ENCODE measurements around the gene SEZ6L2. TPM values are rescaled to one million over a fixed set of nuclear protein-coding genes. Genes with fewer than 3 reads are reported as not detected.

The SEZ6L2 gene
- total RNA-seq, 1 experiment from 2014 or later, result 4.9 TPM

GRCh38 chr16:29825145-29826044, 74.0 kb downstream of the SEZ6L2 start:
- peak; percentile 94 for DNase-seq (ENCODE audit: low read depth)

- DNase-seq (ENCODE audit: low read depth), result peak; percentile 88
Observed at GRCh38 chr16:29824589-29825144, 74.7 kb downstream of the SEZ6L2 start.

GRCh38 chr16:29821643-29822115, 77.7 kb downstream of the SEZ6L2 start:
- peak; percentile 91 for DNase-seq (ENCODE audit: low read depth)

Other genes starting within 250 kb of the SEZ6L2 start
- 0.20 TPM in 1 of 2 replicates, not detected in the other for gene SPN, start 236.3 kb downstream of the SEZ6L2 start, total RNA-seq (2014; rRNA removed; shearing (Covaris generic))
- gene QPRT, start 220.4 kb downstream of the SEZ6L2 start, total RNA-seq (2014; rRNA removed; shearing (Covaris generic)), result 18.4 and 23.7 TPM in 2 replicates
- 0.10 TPM in 1 of 2 replicates, not detected in the other for gene C16orf54, start 153.6 kb downstream of the SEZ6L2 start, total RNA-seq (2014; rRNA removed; shearing (Covaris generic))
- not detected in 2 replicates for gene ZG16, start 121.3 kb downstream of the SEZ6L2 start, total RNA-seq (2014; rRNA removed; shearing (Covaris generic))
- 120 and 128 TPM in 2 replicates for gene KIF22, start 108.8 kb downstream of the SEZ6L2 start, total RNA-seq (2014; rRNA removed; shearing (Covaris generic))
- 114 and 181 TPM in 2 replicates for gene MAZ, start 93.0 kb downstream of the SEZ6L2 start, total RNA-seq (2014; rRNA removed; shearing (Covaris generic))
- 1.7 and 2.5 TPM in 2 replicates for gene PRRT2, start 87.4 kb downstream of the SEZ6L2 start, total RNA-seq (2014; rRNA removed; shearing (Covaris generic))
- gene PAGR1, start 83.4 kb downstream of the SEZ6L2 start, total RNA-seq (2014; rRNA removed; shearing (Covaris generic)), result 20.5 and 22.8 TPM in 2 replicates
- gene MVP, start 79.1 kb downstream of the SEZ6L2 start, total RNA-seq (2014; rRNA removed; shearing (Covaris generic)), result 140 and 141 TPM in 2 replicates
- 83.4 and 90.4 TPM in 2 replicates for gene CDIPT, start 36.3 kb downstream of the SEZ6L2 start, total RNA-seq (2014; rRNA removed; shearing (Covaris generic))
- 2.6 and 4.8 TPM in 2 replicates for gene ASPHD1, start 938 bp upstream of the SEZ6L2 start, total RNA-seq (2014; rRNA removed; shearing (Covaris generic))
- gene KCTD13, start 26.7 kb upstream of the SEZ6L2 start, total RNA-seq (2014; rRNA removed; shearing (Covaris generic)), result 3.5 and 5.3 TPM in 2 replicates
- 84.8 and 110 TPM in 2 replicates for gene TMEM219, start 62.5 kb upstream of the SEZ6L2 start, total RNA-seq (2014; rRNA removed; shearing (Covaris generic))
- 15.3 and 26.5 TPM in 2 replicates for gene TAOK2, start 74.3 kb upstream of the SEZ6L2 start, total RNA-seq (2014; rRNA removed; shearing (Covaris generic))
- 16.1 and 21.0 TPM in 2 replicates for gene HIRIP3, start 96.1 kb upstream of the SEZ6L2 start, total RNA-seq (2014; rRNA removed; shearing (Covaris generic))
- gene INO80E, start 96.7 kb upstream of the SEZ6L2 start, total RNA-seq (2014; rRNA removed; shearing (Covaris generic)), result 53.7 and 81.3 TPM in 2 replicates
- gene DOC2A, start 111.5 kb upstream of the SEZ6L2 start, total RNA-seq (2014; rRNA removed; shearing (Covaris generic)), result 1.1 TPM in 1 of 2 replicates, not detected in the other
- gene C16orf92, start 123.6 kb upstream of the SEZ6L2 start, total RNA-seq (2014; rRNA removed; shearing (Covaris generic)), result not detected in 2 replicates
- 0.12 and 0.49 TPM in 2 replicates for gene TLCD3B, start 131.7 kb upstream of the SEZ6L2 start, total RNA-seq (2014; rRNA removed; shearing (Covaris generic))
- gene ALDOA, start 166.2 kb upstream of the SEZ6L2 start, total RNA-seq (2014; rRNA removed; shearing (Covaris generic)), result 1,895 and 1,949 TPM in 2 replicates
- gene PPP4C, start 176.4 kb upstream of the SEZ6L2 start, total RNA-seq (2014; rRNA removed; shearing (Covaris generic)), result 101 and 136 TPM in 2 replicates
- gene TBX6, start 192.4 kb upstream of the SEZ6L2 start, total RNA-seq (2014; rRNA removed; shearing (Covaris generic)), result 0.10 and 0.48 TPM in 2 replicates
- 13.2 and 14.9 TPM in 2 replicates for gene YPEL3, start 196.7 kb upstream of the SEZ6L2 start, total RNA-seq (2014; rRNA removed; shearing (Covaris generic))
- gene GDPD3, start 214.0 kb upstream of the SEZ6L2 start, total RNA-seq (2014; rRNA removed; shearing (Covaris generic)), result 0.29 and 0.48 TPM in 2 replicates
- gene MAPK3, start 223.7 kb upstream of the SEZ6L2 start, total RNA-seq (2014; rRNA removed; shearing (Covaris generic)), result 36.3 and 39.9 TPM in 2 replicates

Data from RPMI7951 (cell line).